HG03196 (cell line): ENCODE data around the gene PALM.

Experiments
- ATAC-seq: cut with Tn5 transposase; IDR thresholded peaks from one replicate; pipeline ENCODE4 v1.9.1; 2021; ENCODE audit not compliant: unreplicated experiment

PALM gene

GRCh38 chr19:750640-751423, 42.1 kb downstream of the PALM start, which contains the start of gene MISP:
TSS of gene MISP (plus strand) at chr19:751112. CDS start at chr19:756947, 5,835 bp downstream.
- no peak for ATAC-seq

- no peak for ATAC-seq
Measured at GRCh38 chr19:751501-752341, 43.0 kb downstream of the PALM start.

GRCh38 chr19:752652-753517, 44.1 kb downstream of the PALM start:
- no peak for ATAC-seq

GRCh38 chr19:754530-754929, 45.8 kb downstream of the PALM start:
- no peak for ATAC-seq

- ATAC-seq = no peak
Measured at GRCh38 chr19:755063-755462, 46.3 kb downstream of the PALM start.

- no peak for ATAC-seq
Measured at GRCh38 chr19:756236-756635, 47.5 kb downstream of the PALM start.

GRCh38 chr19:756821-757688, 48.3 kb downstream of the PALM start:
- ATAC-seq = no peak

GRCh38 chr19:757811-758668, 49.3 kb downstream of the PALM start:
- ATAC-seq = no peak

GRCh38 chr19:763181-763580, 54.4 kb downstream of the PALM start:
- no peak for ATAC-seq

GRCh38 chr19:763869-764268, 55.1 kb downstream of the PALM start:
- ATAC-seq = no peak

- no peak for ATAC-seq
Measured at GRCh38 chr19:764301-764700, 55.6 kb downstream of the PALM start.

GRCh38 chr19:765179-765738, 56.5 kb downstream of the PALM start:
- ATAC-seq = no peak

- ATAC-seq = no peak
Measured at GRCh38 chr19:768424-768823, 59.7 kb downstream of the PALM start.

- ATAC-seq = no peak
Measured at GRCh38 chr19:769616-770015, 60.9 kb downstream of the PALM start.

GRCh38 chr19:771332-771785, 62.6 kb downstream of the PALM start:
- no peak for ATAC-seq

- no peak for ATAC-seq
Measured at GRCh38 chr19:772063-772462, 63.3 kb downstream of the PALM start.

- ATAC-seq = no peak
Measured at GRCh38 chr19:772730-773436, 64.1 kb downstream of the PALM start.

- ATAC-seq = no peak
Measured at GRCh38 chr19:776549-776948, 67.8 kb downstream of the PALM start.
